Dendritic cell treated with granulocyte-macrophage colony-stimulating factor and Interleukin-4, amounts not matched to agents 40 ng/mL and 50 ng/mL, for 4 days (primary cell): Measurements from ENCODE around the gene SERINC2.
"Not testable (repeated sequence)": the region's sequence is repeated elsewhere in the genome, so short reads cannot be mapped to it uniquely, and the experiment has no call there.

ENCODE experiments used
- H3K27ac Mint-ChIP-seq: one replicate; pipeline ENCODE4 v1.8.0; 2022; ENCODE audit warnings: mild to moderate bottlenecking, mixed read lengths
- H3K27me3 Mint-ChIP-seq: one replicate; pipeline ENCODE4 v1.8.0; 2022; ENCODE audit warnings: mild to moderate bottlenecking, mixed read lengths
- H3K36me3 Mint-ChIP-seq: one replicate; pipeline ENCODE4 v1.8.0; 2022; ENCODE audit warnings: low read depth, mixed read lengths
- H3K4me1 Mint-ChIP-seq: one replicate; pipeline ENCODE4 v1.8.0; 2022; ENCODE audit warnings: low read depth, mixed read lengths
- H3K4me3 Mint-ChIP-seq: one replicate; pipeline ENCODE4 v1.8.0; 2022; ENCODE audit warnings: mild to moderate bottlenecking, moderate library complexity, mixed read lengths
- H3K9me3 Mint-ChIP-seq: one replicate; pipeline ENCODE4 v1.8.0; 2022; ENCODE audit warnings: mixed read lengths
- intact Hi-C: fragments of 100-400 bp; cut with micrococcal nuclease; formaldehyde crosslinking; loops from one replicate; pipeline ENCODE4 v1.15.0; 2022

SERINC2 gene

GRCh38 chr1:31427322-31427721 lies 14.3 kb downstream of the SERINC2 start:
- H3K4me3 Mint-ChIP-seq, result no peak overlapping the region
- peaks cover 6% of the 10 kb centered on the region for H3K36me3 Mint-ChIP-seq
- peaks cover 7% of the 10 kb centered on the region for H3K4me1 Mint-ChIP-seq
- H3K27me3 Mint-ChIP-seq, result peaks cover 19% of the 10 kb centered on the region
- H3K9me3 Mint-ChIP-seq, result no peaks in the 10 kb centered on the region
- intact Hi-C loops, result no loop called here
- no peak overlapping the region for H3K27ac Mint-ChIP-seq

GRCh38 chr1:31428436-31429221 lies 15.6 kb downstream of the SERINC2 start:
- Mint-ChIP-seq H3K9me3 (no peaks in the 10 kb centered on the region), H3K27me3 (peaks cover 9% of the 10 kb centered on the region), H3K4me3 (no peak overlapping the region), H3K27ac (no peak overlapping the region), H3K4me1 (no peaks in the 10 kb centered on the region), H3K36me3 (peaks cover 6% of the 10 kb centered on the region)
- intact Hi-C loops, result no loop called here

- Mint-ChIP-seq H3K27ac (no peak overlapping the region), H3K9me3 (no peaks in the 10 kb centered on the region), H3K4me3 (no peak overlapping the region), H3K27me3 (peaks cover 2% of the 10 kb centered on the region), H3K36me3 (peaks cover 6% of the 10 kb centered on the region), H3K4me1 (no peaks in the 10 kb centered on the region)
- intact Hi-C loops, result no loop called here
Measured at GRCh38 chr1:31429583-31429982, 16.6 kb downstream of the SERINC2 start.

GRCh38 chr1:31431351-31432257 lies 18.6 kb downstream of the SERINC2 start:
- intact Hi-C loops, H3K27me3 Mint-ChIP-seq, H3K36me3 Mint-ChIP-seq, H3K4me3 Mint-ChIP-seq, H3K9me3 Mint-ChIP-seq, H3K27ac Mint-ChIP-seq, H3K4me1 Mint-ChIP-seq: not testable (repeated sequence)

GRCh38 chr1:31432592-31433395 lies 19.8 kb downstream of the SERINC2 start:
- Mint-ChIP-seq H3K4me1 (no peaks in the 10 kb centered on the region), H3K9me3 (no peaks in the 10 kb centered on the region), H3K36me3 (peaks cover 6% of the 10 kb centered on the region), H3K4me3 (no peak overlapping the region), H3K27me3 (peaks cover 6% of the 10 kb centered on the region), H3K27ac (no peak overlapping the region)
- intact Hi-C loops, result no loop called here

GRCh38 chr1:31433396-31433930 lies 20.4 kb downstream of the SERINC2 start:
- intact Hi-C loops, result no loop called here
- Mint-ChIP-seq H3K27ac (no peak overlapping the region), H3K27me3 (peaks cover 6% of the 10 kb centered on the region), H3K4me3 (no peak overlapping the region), H3K36me3 (peaks cover 6% of the 10 kb centered on the region), H3K4me1 (no peaks in the 10 kb centered on the region), H3K9me3 (no peaks in the 10 kb centered on the region)

GRCh38 chr1:31434101-31434871 lies 21.3 kb downstream of the SERINC2 start:
- H3K36me3 Mint-ChIP-seq, result peaks cover 3% of the 10 kb centered on the region
- no peaks in the 10 kb centered on the region for H3K4me1 Mint-ChIP-seq
- H3K4me3 Mint-ChIP-seq, result no peak overlapping the region
- intact Hi-C loops, result no loop called here
- H3K27me3 Mint-ChIP-seq, result peaks cover 6% of the 10 kb centered on the region
- no peaks in the 10 kb centered on the region for H3K9me3 Mint-ChIP-seq
- H3K27ac Mint-ChIP-seq, result no peak overlapping the region

GRCh38 chr1:31434979-31435378 lies 22.0 kb downstream of the SERINC2 start:
- no peaks in the 10 kb centered on the region for H3K36me3 Mint-ChIP-seq
- intact Hi-C loops, result no loop called here
- H3K27me3 Mint-ChIP-seq, result peaks cover 6% of the 10 kb centered on the region
- no peak overlapping the region for H3K27ac Mint-ChIP-seq
- no peaks in the 10 kb centered on the region for H3K4me1 Mint-ChIP-seq
- no peak overlapping the region for H3K4me3 Mint-ChIP-seq
- H3K9me3 Mint-ChIP-seq, result no peaks in the 10 kb centered on the region

- peaks cover 6% of the 10 kb centered on the region for H3K27me3 Mint-ChIP-seq
- intact Hi-C loops, result no loop called here
- no peak overlapping the region for H3K27ac Mint-ChIP-seq
- H3K36me3 Mint-ChIP-seq, result no peaks in the 10 kb centered on the region
- H3K9me3 Mint-ChIP-seq, result no peaks in the 10 kb centered on the region
- H3K4me1 Mint-ChIP-seq, result no peaks in the 10 kb centered on the region
- no peak overlapping the region for H3K4me3 Mint-ChIP-seq
Measured at GRCh38 chr1:31435471-31436409, 22.7 kb downstream of the SERINC2 start.

- Mint-ChIP-seq H3K27ac (no peak overlapping the region), H3K4me3 (no peak overlapping the region)
Measured at GRCh38 chr1:31436596-31437432, 23.8 kb downstream of the SERINC2 start.

GRCh38 chr1:31437433-31438037 lies 24.5 kb downstream of the SERINC2 start:
- Mint-ChIP-seq H3K4me1 (no peaks in the 10 kb centered on the region), H3K9me3 (no peaks in the 10 kb centered on the region), H3K4me3 (no peak overlapping the region), H3K27ac (no peak overlapping the region), H3K36me3 (no peaks in the 10 kb centered on the region), H3K27me3 (peaks cover 8% of the 10 kb centered on the region)
- intact Hi-C loops, result no loop called here

More at GRCh38 chr1:31436596-31437432, 23.8 kb downstream of the SERINC2 start:
- intact Hi-C loops, result no loop called here
- Mint-ChIP-seq H3K9me3 (no peaks in the 10 kb centered on the region), H3K4me1 (no peaks in the 10 kb centered on the region), H3K36me3 (no peaks in the 10 kb centered on the region), H3K27me3 (peaks cover 7% of the 10 kb centered on the region)
